H9 (cell line): ENCODE data around the gene TTC19. TPM values are rescaled to one million over a fixed set of nuclear protein-coding genes. Genes with fewer than 3 reads are reported as not detected.

ENCODE experiments used
- DNase-seq: peaks from one replicate; pipeline ENCODE4 v3.0.0-alpha.2; 2017
- H2AFZ ChIP-seq: one replicate; pipeline ENCODE4 v1.6.1; 2013; ENCODE audit warnings: mild to moderate bottlenecking, low read length, control low read depth, moderate library complexity
- H2AK5ac ChIP-seq: 2 replicates; pipeline ENCODE4 v1.6.1; 2013; ENCODE audit warnings: low read length, control low read depth, mixed read lengths; ENCODE audit not compliant: insufficient read length
- H2BK120ac ChIP-seq: one replicate; pipeline ENCODE4 v1.6.1; 2013; ENCODE audit warnings: low read depth, mild to moderate bottlenecking, low read length, control low read depth, inconsistent platforms; ENCODE audit not compliant: poor library complexity, severe bottlenecking
- H2BK12ac ChIP-seq: 2 replicates; pipeline ENCODE4 v1.6.1; 2013; ENCODE audit warnings: low read length, control low read depth, mixed read lengths, low read depth; ENCODE audit not compliant: insufficient read length
- H2BK15ac ChIP-seq: 2 replicates; pipeline ENCODE4 v1.6.1; 2013; ENCODE audit warnings: low read depth, low read length, control low read depth
- H2BK20ac ChIP-seq: one replicate; pipeline ENCODE4 v1.6.1; 2013; ENCODE audit warnings: low read depth, mild to moderate bottlenecking, low read length, control low read depth, inconsistent platforms; ENCODE audit not compliant: poor library complexity, severe bottlenecking
- H2BK5ac ChIP-seq: 2 replicates; pipeline ENCODE4 v1.6.1; 2013; ENCODE audit warnings: low read length, control low read depth, mixed read lengths; ENCODE audit not compliant: insufficient read length
- H3K14ac ChIP-seq: 2 replicates; pipeline ENCODE4 v1.6.1; 2013; ENCODE audit warnings: low read length, control low read depth; ENCODE audit not compliant: insufficient read depth
- H3K18ac ChIP-seq: 2 replicates; pipeline ENCODE4 v1.6.1; 2013; ENCODE audit warnings: low read depth, mild to moderate bottlenecking, mixed read lengths, low read length, control low read depth; ENCODE audit not compliant: insufficient read length
- H3K23ac ChIP-seq: 2 replicates; pipeline ENCODE4 v1.6.1; 2013; ENCODE audit warnings: low read length, control low read depth, mixed read lengths, low read depth; ENCODE audit not compliant: insufficient read length
- H3K23me2 ChIP-seq: 2 replicates; pipeline ENCODE4 v1.6.1; 2013; ENCODE audit warnings: low read depth, mild to moderate bottlenecking, mixed read lengths, low read length, control low read depth; ENCODE audit not compliant: insufficient read length, poor library complexity, severe bottlenecking
- H3K27ac ChIP-seq: 2 replicates; pipeline ENCODE4 v1.5.1; 2013; ENCODE audit warnings: low read length, control low read depth, mixed read lengths, low read depth; ENCODE audit not compliant: insufficient read length
- H3K27me3 ChIP-seq: 2 replicates; pipeline ENCODE4 v1.6.1; 2013; ENCODE audit warnings: low read length, control low read depth, inconsistent platforms; ENCODE audit not compliant: insufficient read depth
- H3K4ac ChIP-seq: 2 replicates; pipeline ENCODE4 v1.6.1; 2013; ENCODE audit warnings: low read depth, mild to moderate bottlenecking, control low read depth, inconsistent platforms, low read length, moderate library complexity
- H3K4me1 ChIP-seq: 2 replicates; pipeline ENCODE4 v1.6.1; 2013; ENCODE audit warnings: low read length, control low read depth, inconsistent platforms; ENCODE audit not compliant: insufficient read depth
- H3K4me2 ChIP-seq: 2 replicates; pipeline ENCODE4 v1.6.1; 2013; ENCODE audit warnings: low read length, control low read depth, mixed read lengths; ENCODE audit not compliant: insufficient read length, insufficient read depth
- H3K56ac ChIP-seq: 2 replicates; pipeline ENCODE4 v1.6.1; 2013; ENCODE audit warnings: low read depth, mild to moderate bottlenecking, mixed read lengths, low read length, control low read depth; ENCODE audit not compliant: insufficient read length
- H3K79me1 ChIP-seq: 2 replicates; pipeline ENCODE4 v1.6.1; 2013; ENCODE audit warnings: low read depth, mild to moderate bottlenecking, moderate library complexity, low read length, control low read depth, inconsistent platforms; ENCODE audit not compliant: insufficient read depth, poor library complexity, severe bottlenecking
- H3K79me2 ChIP-seq: 2 replicates; pipeline ENCODE4 v1.6.1; 2013; ENCODE audit warnings: low read length, control low read depth, inconsistent platforms; ENCODE audit not compliant: insufficient read depth
- H3K9ac ChIP-seq: 2 replicates; pipeline ENCODE4 v1.6.1; 2013; ENCODE audit warnings: low read length, control low read depth, mixed read lengths; ENCODE audit not compliant: insufficient read length; ENCODE audit errors: extremely low read depth
- H3K9me3 ChIP-seq: one replicate; pipeline ENCODE4 v1.6.1; 2013; ENCODE audit warnings: low read depth, low read length, inconsistent platforms; ENCODE audit not compliant: control insufficient read depth
- H3T11ph ChIP-seq: one replicate; pipeline ENCODE4 v1.6.1; 2013; ENCODE audit warnings: mild to moderate bottlenecking, low read length, control low read depth, inconsistent platforms
- H4K20me1 ChIP-seq: one replicate; pipeline ENCODE4 v1.6.1; 2013; ENCODE audit not compliant: control insufficient read depth, insufficient read length, insufficient read depth
- H4K5ac ChIP-seq: 2 replicates; pipeline ENCODE4 v1.6.1; 2013; ENCODE audit warnings: low read depth, mild to moderate bottlenecking, mixed read lengths, low read length, control low read depth; ENCODE audit not compliant: insufficient read length
- H4K8ac ChIP-seq: replicated peaks from 2 replicates; pipeline ENCODE4 v1.6.1; 2013; ENCODE audit warnings: low read length, control low read depth, mixed read lengths, low read depth; ENCODE audit not compliant: insufficient read length
- H4K91ac ChIP-seq: 2 replicates; pipeline ENCODE4 v1.6.1; 2013; ENCODE audit warnings: low read depth, mild to moderate bottlenecking, moderate library complexity, mixed read lengths, low read length, control low read depth; ENCODE audit not compliant: insufficient read length
- H3K27ac Mint-ChIP-seq, 3 experiments: 2 replicates in 2 of 3; 3 replicates in 1 of 3; pipeline ENCODE4 v1.8.0; 2020 to 2021; ENCODE audit warnings: mixed read lengths in 3 of 3, mild to moderate bottlenecking in 1 of 3, moderate library complexity in 1 of 3
- H3K27me3 Mint-ChIP-seq: 2 replicates; pipeline ENCODE4 v1.8.0; 2021; ENCODE audit warnings: low read depth, mild to moderate bottlenecking, moderate library complexity, mixed read lengths
- H3K36me3 Mint-ChIP-seq, 3 experiments: 2 replicates in 2 of 3; 3 replicates in 1 of 3; pipeline ENCODE4 v1.8.0; 2020 to 2021; ENCODE audit warnings: low read depth in 3 of 3, mixed read lengths in 3 of 3; ENCODE audit not compliant: insufficient read depth in 1 of 3
- H3K4me1 Mint-ChIP-seq, 2 experiments: 2 replicates each; pipeline ENCODE4 v1.8.0; 2020; ENCODE audit warnings: mixed read lengths in 2 of 2
- H3K4me3 Mint-ChIP-seq, 2 experiments: 2 replicates in 1 of 2; 3 replicates in 1 of 2; pipeline ENCODE4 v1.8.0; 2020 to 2021; ENCODE audit warnings: mild to moderate bottlenecking in 2 of 2, mixed read lengths in 2 of 2, moderate library complexity in 1 of 2
- H3K9me3 Mint-ChIP-seq, 2 experiments: 2 replicates in 1 of 2; 3 replicates in 1 of 2; pipeline ENCODE4 v1.8.0; 2020; ENCODE audit warnings: mild to moderate bottlenecking in 2 of 2, mixed read lengths in 2 of 2, moderate library complexity in 1 of 2
- WGBS: extraction: QIAGEN DNeasy Blood & Tissue Kit; methylation state at CpG from one replicate; pipeline ENCODE4 v1.1.7; 2013; ENCODE audit warnings: missing lambda C conversion rate, low lambda C conversion rate, mixed read lengths; ENCODE audit not compliant: insufficient read length; ENCODE audit errors: extremely low coverage; 5-methylcytosine and 5-hydroxymethylcytosine counted together
- total RNA-seq: library from RNA; stranded (reverse); gene quantifications from 2 replicates; pipeline ENCODE4 v1.2.1, GENCODE V29; 2021
- TF ChIP-seq, protein P1 (sequence below): fragments of 200-600 bp; sonication (generic); conservative IDR thresholded peaks from 3 replicates; pipeline ENCODE4 v1.8.0; 2021; ENCODE audit warnings: antibody characterized with exemption, mild to moderate bottlenecking

Gene TTC19
- total RNA-seq, 1 experiment from 2014 or later = 64.3 TPM

DNA sequence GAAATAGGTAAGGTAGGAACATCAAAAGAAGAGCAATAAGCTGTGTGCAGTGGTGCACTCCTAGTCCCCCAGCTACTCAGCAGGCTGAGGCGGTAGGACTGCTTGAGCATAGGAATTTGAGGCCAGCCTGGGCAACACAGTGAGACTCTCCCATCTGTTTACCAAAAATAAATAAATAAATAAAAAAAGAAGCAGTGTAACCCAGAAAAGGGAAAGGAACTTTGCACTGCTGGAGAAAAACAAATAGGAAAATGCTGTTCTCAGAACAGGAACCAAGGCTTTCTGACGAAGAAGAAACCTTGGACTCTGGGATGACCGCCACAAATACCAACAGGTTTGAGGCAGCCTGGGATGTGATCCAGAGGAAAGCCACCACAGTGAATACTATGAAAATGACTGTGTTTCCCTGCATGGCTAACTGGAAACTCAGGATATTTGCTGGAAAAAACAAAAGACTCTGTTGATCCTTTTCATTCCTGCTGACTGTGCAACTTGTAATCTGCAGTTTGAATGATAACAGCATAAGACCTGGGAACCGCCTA, 41.2 kb downstream of the TTC19 start:
- Histone ChIP-seq H3K27ac (no peak overlapping the region), H3K23me2 (no peaks in the 10 kb centered on the region), H2BK5ac (no peak overlapping the region), H2BK120ac (no peak overlapping the region), H4K91ac (no peak overlapping the region), H3K4ac (no peak overlapping the region), H3K79me1 (no peaks in the 10 kb centered on the region), H3K23ac (no peak overlapping the region), H3K9ac (no peak overlapping the region), H2AFZ (no peak overlapping the region), H3T11ph (no peak overlapping the region), H3K27me3 (no peaks in the 10 kb centered on the region), H4K8ac (no peak overlapping the region), H2BK15ac (no peak overlapping the region), H3K9me3 (no peaks in the 10 kb centered on the region), H3K56ac (no peak overlapping the region), H2BK12ac (no peak overlapping the region), H4K20me1 (no peaks in the 10 kb centered on the region), H2BK20ac (no peak overlapping the region), H2AK5ac (no peak overlapping the region), H4K5ac (no peak overlapping the region), H3K4me2 (no peak overlapping the region), H3K4me1 (peaks cover 5% of the 10 kb centered on the region; the same call in 1 of the 2 replicates), H3K79me2 (no peaks in the 10 kb centered on the region), H3K14ac (no peak overlapping the region), H3K18ac (no peak overlapping the region)
- TF ChIP-seq, protein P1, sequence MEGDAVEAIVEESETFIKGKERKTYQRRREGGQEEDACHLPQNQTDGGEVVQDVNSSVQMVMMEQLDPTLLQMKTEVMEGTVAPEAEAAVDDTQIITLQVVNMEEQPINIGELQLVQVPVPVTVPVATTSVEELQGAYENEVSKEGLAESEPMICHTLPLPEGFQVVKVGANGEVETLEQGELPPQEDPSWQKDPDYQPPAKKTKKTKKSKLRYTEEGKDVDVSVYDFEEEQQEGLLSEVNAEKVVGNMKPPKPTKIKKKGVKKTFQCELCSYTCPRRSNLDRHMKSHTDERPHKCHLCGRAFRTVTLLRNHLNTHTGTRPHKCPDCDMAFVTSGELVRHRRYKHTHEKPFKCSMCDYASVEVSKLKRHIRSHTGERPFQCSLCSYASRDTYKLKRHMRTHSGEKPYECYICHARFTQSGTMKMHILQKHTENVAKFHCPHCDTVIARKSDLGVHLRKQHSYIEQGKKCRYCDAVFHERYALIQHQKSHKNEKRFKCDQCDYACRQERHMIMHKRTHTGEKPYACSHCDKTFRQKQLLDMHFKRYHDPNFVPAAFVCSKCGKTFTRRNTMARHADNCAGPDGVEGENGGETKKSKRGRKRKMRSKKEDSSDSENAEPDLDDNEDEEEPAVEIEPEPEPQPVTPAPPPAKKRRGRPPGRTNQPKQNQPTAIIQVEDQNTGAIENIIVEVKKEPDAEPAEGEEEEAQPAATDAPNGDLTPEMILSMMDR = no peak
- no CpG with 5 or more reads among the region's 4 CpGs for WGBS
- no peaks in the 10 kb centered on the region for H3K9me3 Mint-ChIP-seq
- no peak overlapping the region for H3K4me3 Mint-ChIP-seq
- peaks cover 42 to 80% (median 77%) of the 10 kb centered on the region in 3 experiments for H3K36me3 Mint-ChIP-seq
- peaks cover 2% of the 10 kb centered on the region for H3K27me3 Mint-ChIP-seq
- no peak overlapping the region for H3K27ac Mint-ChIP-seq
- peaks cover 18% of the 10 kb centered on the region in 2 experiments for H3K4me1 Mint-ChIP-seq
- DNase-seq = no peak
